Stimulated activated CD8-positive, alpha-beta memory T cell treated with anti-CD3 and anti-CD28 coated beads, Interleukin-4, amount 100 ng/mL, for 4 hours (primary cell): ENCODE data around the gene NAT14.
"Not testable (repeated sequence)": the region's sequence is repeated elsewhere in the genome, so short reads cannot be mapped to it uniquely, and the experiment has no call there.

Experiments
- DNase-seq, 2 donors: peaks; one replicate each; pipeline ENCODE4 v3.0.0-alpha.2; 2020; ENCODE audit warnings: low read depth in 2 of 2, low spot score in 1 of 2

NAT14 gene

GRCh38 chr19:55486043-55486970 lies 1.3 kb downstream of the NAT14 start:
- DNase-seq: no peak

- DNase-seq: peak; percentile 21 to 27
Observed at GRCh38 chr19:55486971-55487923, 2.3 kb downstream of the NAT14 start.

DNA sequence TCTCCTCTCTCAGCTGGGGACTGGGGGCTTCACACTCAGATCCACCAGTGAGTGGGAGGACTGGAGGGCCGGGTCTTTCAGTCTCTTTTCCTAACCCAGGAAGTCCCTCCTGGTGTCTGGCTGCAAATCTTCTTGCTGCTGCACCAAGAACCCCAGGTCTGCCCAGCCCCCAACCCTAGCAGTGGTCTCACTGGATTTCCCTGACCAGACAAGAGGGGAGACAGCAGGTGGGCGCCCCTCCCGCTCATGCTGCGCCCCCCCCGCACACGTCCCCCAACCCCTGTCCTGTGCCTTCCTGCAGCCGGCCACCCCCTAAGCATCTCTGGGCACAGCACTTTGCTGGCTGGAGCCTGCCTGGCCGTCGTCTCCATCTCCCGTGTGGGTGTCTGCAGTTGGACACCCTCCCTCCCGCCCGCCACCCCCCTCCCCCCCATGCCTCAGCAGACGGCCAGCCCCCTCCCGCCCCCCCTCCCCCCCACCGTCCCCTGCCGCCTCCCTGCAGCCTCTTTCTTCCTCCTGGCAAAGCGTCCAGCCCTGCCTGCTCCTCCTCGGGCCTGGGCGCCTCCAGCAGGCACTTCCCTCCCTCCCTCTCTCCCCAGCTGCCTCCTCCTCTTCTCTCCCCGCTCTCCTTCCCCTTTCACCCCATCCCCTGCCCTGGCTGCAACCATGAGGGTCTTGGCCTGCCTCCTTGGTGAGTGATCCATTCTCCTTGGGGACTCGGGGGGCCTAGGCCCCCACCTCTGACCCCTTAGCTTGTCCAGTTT lies 3.1 kb downstream of the NAT14 start, which contains the start of gene SSC5D:
SSC5D (plus strand) TSS at position 513 of the 764 bp plus-strand sequence; CDS start at position 667, 154 bp downstream.
- no peak for DNase-seq

DNA sequence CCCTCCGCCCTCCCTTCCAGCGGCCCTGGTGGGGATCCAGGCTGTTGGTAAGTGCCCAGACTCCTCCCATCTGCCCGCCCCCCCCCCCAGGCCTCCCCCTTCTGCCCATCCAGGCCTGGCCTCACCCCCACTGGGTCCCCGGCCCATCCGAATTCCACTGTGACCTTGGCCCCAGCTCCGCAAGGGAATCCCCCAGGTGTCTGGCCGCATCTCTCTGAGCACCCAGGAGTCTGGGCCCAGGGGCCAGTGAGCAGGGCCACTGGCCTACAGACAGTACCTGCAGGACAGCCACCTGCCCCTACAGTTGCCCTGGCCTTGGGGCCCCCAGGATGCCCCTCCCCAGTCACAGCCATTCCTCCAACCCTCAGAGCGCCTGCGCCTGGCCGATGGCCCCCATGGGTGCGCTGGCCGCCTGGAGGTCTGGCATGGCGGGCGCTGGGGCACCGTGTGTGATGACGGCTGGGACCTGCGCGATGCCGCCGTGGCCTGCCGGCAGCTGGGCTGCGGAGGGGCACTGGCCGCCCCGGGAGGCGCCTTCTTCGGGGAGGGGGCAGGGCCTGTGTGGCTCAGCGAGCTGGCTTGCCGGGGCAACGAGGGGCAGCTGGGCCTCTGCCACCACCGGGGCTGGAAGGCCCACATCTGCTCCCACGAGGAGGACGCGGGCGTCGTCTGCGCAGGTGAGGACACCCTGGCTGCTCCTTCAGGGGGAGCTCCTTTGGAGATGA lies 4.2 kb downstream of the NAT14 start:
- DNase-seq: no peak

DNA sequence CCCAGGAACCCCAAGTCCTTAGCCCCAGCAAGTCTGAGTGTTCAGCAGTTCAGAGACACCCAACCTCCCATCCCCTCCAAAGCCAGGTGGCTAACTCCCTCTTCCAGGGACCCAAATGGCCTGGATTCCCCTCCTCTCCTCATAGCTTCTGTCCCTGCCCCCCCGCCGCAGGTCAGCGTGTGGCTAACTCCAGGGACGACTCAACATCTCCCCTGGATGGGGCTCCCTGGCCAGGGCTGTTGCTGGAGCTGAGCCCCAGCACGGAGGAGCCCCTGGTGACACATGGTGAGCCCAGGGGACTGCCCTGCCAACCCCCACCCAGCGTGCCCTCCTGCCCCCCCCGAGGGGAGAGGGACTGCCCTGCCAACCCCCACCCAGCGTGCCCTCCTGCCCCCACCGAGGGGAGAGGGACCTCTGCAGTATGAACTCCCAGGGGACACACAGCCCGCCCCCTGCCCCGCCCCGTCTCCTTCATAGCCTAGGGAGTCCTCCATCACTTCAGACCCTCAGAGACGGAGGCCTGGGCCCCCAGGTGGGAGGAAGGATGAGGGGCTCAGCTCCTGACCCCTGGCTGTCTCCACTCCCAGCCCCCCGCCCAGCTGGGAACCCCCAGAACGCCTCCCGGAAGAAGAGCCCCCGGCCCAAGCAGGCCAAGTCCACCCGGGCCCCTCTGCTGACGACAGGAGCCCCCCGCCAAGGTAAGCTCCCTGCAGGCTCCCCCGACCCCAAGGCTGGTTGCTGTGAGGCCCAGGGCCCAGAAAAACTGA lies 4.9 kb downstream of the NAT14 start:
- no peak for DNase-seq

- DNase-seq: no peak
Observed at GRCh38 chr19:55490478-55491432, 5.8 kb downstream of the NAT14 start.

DNA sequence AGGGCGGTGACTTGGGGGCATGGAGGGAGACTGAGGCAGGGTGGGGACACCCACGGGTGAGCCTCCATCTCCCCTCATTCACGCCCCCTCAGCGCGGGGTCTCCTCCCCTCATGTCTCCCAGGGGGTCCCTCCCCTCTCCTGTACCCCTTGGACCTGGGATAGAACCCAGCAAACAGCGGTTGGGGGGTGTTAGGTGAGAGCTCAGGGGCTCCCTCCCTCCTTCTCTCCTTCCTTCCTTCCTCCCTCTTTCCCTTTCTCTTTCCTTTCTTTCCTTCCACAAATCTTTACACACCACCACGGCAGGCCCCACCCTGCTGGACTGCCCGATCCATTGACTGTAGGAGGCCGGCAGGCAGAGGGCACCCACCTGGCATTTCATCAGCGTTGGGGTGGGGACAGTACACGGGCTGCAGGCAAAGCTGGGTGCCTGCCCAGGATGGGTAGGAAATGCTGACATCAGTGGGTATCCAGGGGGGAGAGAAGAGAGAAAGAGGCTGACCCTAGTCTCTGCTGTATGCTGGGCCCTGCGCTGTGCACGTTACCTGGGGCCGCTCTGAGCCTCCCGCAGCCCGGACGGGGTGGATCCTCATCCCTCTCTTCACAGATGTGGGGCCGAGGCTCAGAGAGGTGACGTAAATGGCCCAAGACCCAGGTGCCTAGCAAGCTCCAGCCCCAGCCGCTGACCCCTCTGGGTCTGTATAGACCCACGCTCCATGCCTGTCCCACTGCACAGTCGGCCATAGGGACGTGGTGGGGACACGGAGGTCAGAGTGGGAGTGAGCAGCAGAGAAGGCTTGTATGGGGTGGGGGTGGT lies 6.8 kb downstream of the NAT14 start:
- DNase-seq: no peak

DNA sequence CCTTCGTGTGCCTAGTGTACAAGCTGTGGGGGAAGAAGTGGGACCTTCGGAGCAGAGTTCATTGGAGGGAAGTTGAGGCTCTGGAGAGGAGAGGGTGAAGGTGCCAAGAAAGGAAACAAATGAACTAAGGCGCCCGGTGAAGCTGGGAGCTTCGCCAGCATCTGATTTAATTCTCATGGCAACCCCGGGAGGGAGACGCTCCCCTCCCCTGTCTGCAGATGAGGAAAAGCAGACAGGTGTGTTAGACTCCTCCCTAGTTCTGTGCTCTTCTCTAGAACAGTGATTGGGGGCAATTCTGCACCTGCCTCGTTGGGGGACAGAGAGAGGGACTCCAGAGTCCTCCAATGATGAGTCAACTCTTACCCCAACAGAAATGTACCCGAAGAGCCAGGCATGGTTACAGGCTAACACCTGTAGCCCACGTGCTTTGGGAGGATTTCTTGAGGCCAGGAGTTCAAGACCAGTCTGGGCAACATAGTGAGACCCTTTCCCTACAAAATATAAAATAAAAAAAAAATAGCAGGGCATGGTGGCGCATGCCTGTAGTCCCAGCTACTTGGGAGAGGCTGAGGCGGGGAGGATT lies 7.5 kb downstream of the NAT14 start:
- DNase-seq: no peak

DNA sequence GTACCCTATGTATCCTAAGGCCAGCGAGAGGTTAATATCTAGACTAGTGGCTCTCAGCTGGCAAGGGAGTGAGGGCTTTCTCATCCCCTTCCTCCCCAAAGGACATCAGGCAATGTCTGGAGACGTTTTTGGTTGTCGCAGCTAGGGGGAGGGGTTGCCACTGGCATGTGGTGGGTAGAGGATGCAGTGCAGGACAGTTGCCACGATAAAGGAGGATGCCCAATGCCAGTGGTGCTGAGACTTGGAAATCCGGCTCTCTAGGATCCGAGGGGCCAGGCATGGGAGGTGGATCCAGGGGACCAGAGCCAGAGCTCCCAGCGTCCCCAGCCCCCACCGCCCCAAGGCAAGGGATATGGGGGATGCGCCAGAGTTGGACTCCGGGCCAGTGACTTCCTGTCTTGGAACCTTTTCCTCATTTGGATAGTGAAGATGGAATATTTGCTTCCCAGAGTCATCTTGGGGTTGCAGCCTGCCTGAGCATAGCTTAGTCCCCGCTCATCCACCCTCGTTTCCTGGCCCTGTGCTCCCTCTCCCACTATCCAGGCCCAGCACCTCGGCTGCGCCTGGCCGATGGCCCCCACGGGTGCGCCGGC lies 8.2 kb downstream of the NAT14 start:
- DNase-seq: no peak

GRCh38 chr19:55493645-55494171 lies 8.7 kb downstream of the NAT14 start:
- DNase-seq: no peak

DNA sequence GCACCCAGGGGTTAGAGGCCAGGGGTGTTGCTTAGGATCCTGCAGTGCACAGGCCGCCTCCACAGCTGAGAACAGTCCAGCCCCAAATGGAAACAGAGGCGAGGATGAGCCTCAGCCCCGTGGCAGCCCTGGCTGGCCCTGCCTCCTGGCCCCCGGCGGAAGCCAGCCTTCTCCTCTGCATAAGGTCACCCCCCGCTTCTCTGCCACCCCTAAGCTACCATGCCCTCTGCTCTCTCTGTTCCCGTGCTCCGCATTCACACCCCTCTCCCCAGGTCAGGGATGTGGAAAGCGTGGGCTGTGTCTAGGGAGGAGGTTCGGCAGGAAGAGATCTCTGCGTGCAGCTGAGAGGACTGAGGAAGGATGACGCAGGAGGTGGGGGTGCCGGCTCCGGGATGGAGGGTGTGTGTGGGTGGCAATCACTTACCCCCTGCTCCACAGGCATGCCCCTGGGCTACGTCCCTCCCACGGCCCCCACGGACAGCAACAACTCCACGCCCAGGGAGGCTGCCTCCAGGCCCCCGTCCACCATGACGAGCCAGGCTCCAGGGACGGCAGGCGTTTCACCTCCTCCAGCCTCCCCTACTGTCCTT lies 9.3 kb downstream of the NAT14 start:
- no peak for DNase-seq

GRCh38 chr19:55495646-55496349 lies 10.8 kb downstream of the NAT14 start:
- no peak for DNase-seq

DNA sequence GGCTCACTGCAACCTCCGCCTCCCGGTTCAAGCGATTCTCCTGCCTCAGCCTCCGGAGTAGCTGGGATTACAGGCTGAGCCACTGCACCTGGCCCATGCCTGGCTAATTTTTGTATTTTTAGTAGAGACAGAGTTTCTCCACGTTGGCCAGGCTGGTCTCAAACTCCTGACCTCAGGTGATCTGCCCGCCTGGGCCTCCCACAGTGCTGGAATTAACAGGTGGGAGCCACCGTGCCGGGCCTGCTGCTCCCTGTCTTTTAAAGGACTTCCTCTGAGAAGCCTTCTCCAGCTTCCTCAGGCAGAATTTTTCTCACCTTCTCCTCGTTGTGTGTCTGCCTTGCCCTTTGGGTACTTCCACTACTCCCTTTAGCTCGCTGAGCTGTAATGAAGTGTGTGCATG lies 11.8 kb downstream of the NAT14 start:
- not testable (repeated sequence) for DNase-seq

DNA sequence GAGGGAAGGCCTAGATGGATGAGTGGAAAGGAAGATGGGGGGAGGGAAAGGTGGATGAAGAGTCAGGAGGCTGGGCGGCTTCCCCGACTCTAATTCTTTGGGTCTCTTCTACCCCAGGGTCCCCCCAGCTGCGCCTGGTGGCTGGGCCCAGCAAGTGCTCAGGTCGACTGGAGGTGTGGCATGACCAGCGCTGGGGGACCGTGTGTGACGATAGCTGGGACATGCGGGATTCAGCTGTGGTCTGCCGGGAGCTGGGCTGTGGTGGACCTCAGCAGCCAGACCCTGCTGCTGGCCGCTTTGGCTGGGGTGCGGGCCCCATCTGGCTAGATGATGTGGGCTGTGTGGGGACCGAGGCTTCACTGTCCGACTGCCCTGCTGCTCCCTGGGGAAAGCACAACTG lies 12.8 kb downstream of the NAT14 start:
- no peak for DNase-seq

DNA sequence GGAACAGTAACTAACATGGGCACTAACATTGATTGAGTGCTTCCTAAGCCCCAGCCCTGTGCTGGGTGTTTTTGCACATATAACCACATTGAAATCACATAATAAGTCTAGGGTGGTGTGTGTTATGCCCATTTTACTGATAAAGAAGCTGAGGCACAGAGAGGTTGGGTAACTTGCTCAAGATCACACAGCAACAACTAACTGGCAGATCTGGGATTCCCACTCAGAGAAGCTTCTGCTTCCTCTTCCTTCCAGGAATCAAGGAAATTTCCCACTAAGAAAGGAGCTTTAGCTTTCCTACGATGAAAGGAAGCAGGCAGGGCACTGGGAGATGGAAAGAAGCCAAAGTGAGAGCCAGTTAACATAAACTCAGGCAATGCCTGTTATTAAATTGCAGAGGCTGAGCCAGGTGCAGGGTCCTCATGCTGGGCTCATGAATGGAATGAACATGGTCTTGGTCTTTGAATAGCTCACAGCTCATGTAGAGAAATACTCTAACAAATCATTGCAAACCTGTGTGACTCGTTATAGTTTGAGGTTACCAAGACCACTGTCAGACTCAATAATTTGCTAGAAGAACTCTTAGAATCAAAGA lies 13.4 kb downstream of the NAT14 start:
- DNase-seq: no peak
